ENCODE results near the gene NRM.
"Not testable (repeated sequence)": the region's sequence is repeated elsewhere in the genome, so short reads cannot be mapped to it uniquely, and the experiment has no call there.

DNA sequence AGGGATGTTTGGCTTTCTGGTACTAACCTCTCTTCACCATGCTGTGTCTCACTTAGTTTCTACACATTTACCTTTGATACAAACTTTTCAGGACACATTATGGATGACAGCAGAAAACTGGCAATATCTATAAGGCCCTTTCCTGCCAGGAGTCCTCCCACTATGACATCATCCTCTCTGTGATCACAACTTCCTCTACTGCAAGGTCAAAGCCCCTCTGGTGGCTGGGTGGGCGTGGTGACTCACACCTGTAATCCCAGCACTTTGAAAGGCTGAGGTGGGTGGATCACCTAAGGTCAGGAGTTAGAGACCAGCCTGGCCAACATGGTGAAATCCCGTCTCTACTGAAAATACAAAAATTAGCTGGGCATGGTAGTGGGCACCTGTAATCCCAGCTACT lies 24.5 kb downstream of the NRM start:
- TF ChIP-seq, protein P1, sequence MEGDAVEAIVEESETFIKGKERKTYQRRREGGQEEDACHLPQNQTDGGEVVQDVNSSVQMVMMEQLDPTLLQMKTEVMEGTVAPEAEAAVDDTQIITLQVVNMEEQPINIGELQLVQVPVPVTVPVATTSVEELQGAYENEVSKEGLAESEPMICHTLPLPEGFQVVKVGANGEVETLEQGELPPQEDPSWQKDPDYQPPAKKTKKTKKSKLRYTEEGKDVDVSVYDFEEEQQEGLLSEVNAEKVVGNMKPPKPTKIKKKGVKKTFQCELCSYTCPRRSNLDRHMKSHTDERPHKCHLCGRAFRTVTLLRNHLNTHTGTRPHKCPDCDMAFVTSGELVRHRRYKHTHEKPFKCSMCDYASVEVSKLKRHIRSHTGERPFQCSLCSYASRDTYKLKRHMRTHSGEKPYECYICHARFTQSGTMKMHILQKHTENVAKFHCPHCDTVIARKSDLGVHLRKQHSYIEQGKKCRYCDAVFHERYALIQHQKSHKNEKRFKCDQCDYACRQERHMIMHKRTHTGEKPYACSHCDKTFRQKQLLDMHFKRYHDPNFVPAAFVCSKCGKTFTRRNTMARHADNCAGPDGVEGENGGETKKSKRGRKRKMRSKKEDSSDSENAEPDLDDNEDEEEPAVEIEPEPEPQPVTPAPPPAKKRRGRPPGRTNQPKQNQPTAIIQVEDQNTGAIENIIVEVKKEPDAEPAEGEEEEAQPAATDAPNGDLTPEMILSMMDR (IDR thresholded peaks at IDR 0.05), result not testable (repeated sequence)
- not testable (repeated sequence) for TF ChIP-seq POLR2A, EP300, POLR2AphosphoS5 (IDR thresholded peaks at IDR 0.05)

Measured in suprapubic skin (tissue), 4 donors.